Gastrocnemius medialis (tissue), 4 donors: ENCODE measurements around the gene DUS4L.

Experiments used
- POLR2A ChIP-seq, 2 donors: fragments of 450-650 bp; IDR thresholded peaks; one replicate each; pipeline ENCODE4 v1.6.1; 2017; ENCODE audit warnings: antibody characterized with exemption in 2 of 2, mild to moderate bottlenecking in 2 of 2, moderate library complexity in 2 of 2
- TF ChIP-seq, protein P1 (sequence below), 5 experiments: fragments of 450-650 bp in 3 of 5; fragments of 200-600 bp in 2 of 5; sonication (generic) in 2 of 5; IDR thresholded peaks in 4 of 5; conservative IDR thresholded peaks in 1 of 5; 1 replicate in 4 of 5; 2 replicates in 1 of 5; pipeline ENCODE4 v1.5.1; 2016 to 2019; ENCODE audit warnings: antibody characterized with exemption in 5 of 5, mild to moderate bottlenecking in 3 of 5, moderate library complexity in 3 of 5

DNA sequence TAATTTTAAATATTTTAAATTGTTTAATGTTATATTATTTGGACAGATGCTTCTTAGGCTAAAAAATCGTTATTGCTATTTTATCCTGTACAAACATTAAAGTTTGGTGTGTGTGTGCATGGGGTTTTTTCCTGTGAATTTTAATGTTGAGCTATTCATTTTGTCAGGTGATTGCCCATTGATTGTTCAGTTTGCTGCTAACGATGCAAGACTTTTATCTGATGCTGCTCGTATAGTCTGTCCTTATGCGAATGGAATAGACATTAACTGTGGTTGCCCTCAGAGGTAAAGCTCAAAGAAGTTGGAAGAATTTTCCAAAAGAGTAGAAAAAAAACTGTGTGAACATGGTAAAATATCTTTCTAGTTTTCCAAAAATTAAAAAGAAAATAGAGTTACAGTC lies 9.8 kb downstream of the DUS4L start:
- TF ChIP-seq, protein P1, sequence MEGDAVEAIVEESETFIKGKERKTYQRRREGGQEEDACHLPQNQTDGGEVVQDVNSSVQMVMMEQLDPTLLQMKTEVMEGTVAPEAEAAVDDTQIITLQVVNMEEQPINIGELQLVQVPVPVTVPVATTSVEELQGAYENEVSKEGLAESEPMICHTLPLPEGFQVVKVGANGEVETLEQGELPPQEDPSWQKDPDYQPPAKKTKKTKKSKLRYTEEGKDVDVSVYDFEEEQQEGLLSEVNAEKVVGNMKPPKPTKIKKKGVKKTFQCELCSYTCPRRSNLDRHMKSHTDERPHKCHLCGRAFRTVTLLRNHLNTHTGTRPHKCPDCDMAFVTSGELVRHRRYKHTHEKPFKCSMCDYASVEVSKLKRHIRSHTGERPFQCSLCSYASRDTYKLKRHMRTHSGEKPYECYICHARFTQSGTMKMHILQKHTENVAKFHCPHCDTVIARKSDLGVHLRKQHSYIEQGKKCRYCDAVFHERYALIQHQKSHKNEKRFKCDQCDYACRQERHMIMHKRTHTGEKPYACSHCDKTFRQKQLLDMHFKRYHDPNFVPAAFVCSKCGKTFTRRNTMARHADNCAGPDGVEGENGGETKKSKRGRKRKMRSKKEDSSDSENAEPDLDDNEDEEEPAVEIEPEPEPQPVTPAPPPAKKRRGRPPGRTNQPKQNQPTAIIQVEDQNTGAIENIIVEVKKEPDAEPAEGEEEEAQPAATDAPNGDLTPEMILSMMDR (IDR thresholded peaks at IDR 0.05 in 4 of 5, conservative IDR thresholded peaks at IDR 0.05 in 1 of 5): no peak
- TF ChIP-seq POLR2A (IDR thresholded peaks at IDR 0.05): no peak
